Stimulated activated CD4-positive, alpha-beta T cell treated with anti-CD3 and anti-CD28 coated beads, Interleukin-4, amount 100 ng/mL, for 24 hours (primary cell): ENCODE data around the gene IL6.
"Not testable (repeated sequence)": the region's sequence is repeated elsewhere in the genome, so short reads cannot be mapped to it uniquely, and the experiment has no call there.

ENCODE experiments used
- DNase-seq: peaks from one replicate; pipeline ENCODE4 v3.0.0-alpha.2; 2020

Gene IL6

DNA sequence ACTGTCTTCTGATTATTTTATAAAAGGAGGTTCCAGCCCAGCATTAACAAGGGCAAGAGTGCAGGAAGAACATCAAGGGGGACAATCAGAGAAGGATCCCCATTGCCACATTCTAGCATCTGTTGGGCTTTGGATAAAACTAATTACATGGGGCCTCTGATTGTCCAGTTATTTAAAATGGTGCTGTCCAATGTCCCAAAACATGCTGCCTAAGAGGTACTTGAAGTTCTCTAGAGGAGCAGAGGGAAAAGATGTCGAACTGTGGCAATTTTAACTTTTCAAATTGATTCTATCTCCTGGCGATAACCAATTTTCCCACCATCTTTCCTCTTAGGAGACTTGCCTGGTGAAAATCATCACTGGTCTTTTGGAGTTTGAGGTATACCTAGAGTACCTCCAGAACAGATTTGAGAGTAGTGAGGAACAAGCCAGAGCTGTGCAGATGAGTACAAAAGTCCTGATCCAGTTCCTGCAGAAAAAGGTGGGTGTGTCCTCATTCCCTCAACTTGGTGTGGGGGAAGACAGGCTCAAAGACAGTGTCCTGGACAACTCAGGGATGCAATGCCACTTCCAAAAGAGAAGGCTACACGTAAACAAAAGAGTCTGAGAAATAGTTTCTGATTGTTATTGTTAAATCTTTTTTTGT is 2.3 kb downstream of the IL6 start:
- DNase-seq = no peak

DNA sequence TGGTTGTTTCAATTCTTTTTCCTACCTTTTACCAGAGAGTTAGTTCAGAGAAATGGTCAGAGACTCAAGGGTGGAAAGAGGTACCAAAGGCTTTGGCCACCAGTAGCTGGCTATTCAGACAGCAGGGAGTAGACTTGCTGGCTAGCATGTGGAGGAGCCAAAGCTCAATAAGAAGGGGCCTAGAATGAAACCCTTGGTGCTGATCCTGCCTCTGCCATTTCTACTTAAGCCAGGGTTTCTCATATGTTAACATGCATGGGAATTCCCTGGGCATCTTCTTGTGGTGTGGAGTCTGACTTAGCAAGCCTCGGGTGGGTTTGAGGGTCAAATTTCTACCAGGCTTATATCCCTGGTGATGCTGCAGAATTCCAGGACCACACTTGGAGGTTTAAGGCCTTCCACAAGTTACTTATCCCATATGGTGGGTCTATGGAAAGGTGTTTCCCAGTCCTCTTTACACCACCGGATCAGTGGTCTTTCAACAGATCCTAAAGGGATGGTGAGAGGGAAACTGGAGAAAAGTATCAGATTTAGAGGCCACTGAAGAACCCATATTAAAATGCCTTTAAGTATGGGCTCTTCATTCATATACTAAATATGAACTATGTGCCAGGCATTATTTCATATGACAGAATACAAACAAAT is 3.2 kb downstream of the IL6 start:
- DNase-seq = no peak

DNA sequence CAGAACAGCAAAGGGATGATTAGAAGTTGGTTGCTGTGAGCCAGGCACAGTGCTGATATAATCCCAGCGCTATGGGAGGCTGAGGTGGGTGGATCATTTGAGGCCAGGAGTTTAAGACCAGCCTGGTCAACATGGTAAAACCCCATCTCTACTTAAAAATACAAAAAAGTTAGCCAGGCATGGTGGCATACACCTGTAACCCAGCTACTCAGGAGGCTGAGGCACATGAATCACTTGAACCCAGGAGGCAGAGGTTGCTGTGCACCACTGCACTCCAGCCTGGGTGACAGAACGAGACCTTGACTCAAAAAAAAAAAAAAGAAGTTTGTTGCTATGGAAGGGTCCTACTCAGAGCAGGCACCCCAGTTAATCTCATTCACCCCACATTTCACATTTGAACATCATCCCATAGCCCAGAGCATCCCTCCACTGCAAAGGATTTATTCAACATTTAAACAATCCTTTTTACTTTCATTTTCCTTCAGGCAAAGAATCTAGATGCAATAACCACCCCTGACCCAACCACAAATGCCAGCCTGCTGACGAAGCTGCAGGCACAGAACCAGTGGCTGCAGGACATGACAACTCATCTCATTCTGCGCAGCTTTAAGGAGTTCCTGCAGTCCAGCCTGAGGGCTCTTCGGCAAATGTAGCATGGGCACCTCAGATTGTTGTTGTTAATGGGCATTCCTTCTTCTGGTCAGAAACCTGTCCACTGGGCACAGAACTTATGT is 4.1 kb downstream of the IL6 start:
- no peak for DNase-seq

DNA sequence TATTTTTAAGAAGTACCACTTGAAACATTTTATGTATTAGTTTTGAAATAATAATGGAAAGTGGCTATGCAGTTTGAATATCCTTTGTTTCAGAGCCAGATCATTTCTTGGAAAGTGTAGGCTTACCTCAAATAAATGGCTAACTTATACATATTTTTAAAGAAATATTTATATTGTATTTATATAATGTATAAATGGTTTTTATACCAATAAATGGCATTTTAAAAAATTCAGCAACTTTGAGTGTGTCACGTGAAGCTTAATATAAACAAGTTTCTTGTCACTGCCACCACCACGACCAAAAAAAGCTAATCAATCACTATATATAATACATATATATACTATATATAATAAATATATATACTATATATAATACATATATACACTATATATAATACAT is 4.8 kb downstream of the IL6 start:
- DNase-seq = no peak

DNA sequence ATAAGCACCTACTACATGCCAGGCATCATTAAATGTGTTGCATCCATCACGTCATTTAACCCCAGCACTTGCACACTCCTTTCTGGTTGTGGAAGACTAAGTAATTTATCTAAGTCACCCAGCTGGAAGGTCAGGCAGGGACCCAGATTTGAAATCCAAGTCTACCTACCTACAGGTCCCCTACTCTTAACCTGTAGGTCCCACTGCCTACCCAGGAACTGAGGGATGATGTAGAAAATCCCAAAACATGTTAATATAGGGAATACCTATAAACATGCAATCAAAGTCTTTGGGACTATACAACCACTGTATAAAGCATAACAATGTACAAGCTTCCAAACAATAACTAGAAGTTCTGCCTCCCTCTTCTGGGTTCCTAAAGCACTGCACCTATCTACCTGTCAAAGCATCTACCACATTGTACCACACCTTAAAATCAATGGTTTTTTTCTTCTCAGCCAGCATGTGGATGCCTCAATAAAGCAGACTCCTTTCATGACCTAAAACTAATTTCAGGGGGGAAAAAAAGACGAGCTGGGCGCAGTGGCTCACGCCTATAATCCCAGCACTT is 5.6 kb downstream of the IL6 start:
- no peak for DNase-seq

DNA sequence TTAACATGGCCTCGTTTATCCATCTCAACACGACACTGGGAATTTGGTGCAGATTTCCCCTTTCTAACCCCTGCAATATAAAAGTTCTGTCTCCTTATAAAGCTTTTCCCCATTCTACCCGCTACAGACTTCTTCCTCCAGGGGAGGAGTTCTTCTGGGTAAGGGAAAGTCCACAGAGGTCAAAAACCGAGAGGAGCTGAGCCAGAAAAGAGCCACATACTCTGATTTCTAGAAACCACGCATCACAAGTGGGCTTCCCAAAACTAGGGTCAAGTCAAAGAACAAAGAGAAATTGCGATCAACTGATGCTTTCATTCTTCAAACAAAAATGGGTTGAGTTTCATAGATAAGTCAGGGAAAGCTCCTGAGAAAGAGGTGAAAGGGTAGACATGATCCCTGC is 6.8 kb downstream of the IL6 start:
- no peak for DNase-seq

DNA sequence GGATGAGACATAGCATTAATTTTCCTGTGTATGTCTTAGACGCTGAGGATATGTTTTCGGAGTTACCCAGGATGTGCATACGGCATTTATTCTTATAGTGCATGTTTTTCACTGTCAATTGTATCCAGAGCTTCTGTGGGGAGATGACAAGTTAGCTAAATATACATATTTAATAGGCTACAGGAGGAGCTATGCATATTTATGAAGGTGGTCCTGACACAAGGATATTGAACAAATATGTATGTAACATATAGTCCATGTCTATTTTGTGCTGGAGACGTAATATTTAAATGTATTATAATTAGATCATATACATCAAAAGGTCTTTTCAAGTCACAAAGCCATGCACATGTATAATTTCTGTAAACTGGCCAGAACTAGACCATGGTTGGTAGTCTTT is 16.0 kb downstream of the IL6 start:
- DNase-seq = no peak

DNA sequence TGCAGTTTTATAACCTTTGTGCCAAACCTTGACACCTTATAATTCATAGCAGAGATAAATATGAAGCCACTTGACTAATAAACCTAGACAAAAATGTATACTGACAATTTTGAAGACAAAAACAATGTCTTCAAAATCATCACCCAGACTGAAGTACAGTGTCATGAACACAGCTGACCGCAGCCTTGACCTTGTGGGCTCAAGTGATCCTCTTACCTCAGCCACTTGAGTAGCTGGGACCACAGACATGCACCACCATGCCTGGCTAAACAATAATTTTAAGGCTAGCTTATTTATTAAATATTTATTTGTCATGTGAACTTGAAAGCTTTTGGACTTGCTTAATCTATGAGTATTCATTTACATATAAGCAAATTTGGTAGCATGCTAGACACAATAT is 24.3 kb downstream of the IL6 start:
- no peak for DNase-seq

DNA sequence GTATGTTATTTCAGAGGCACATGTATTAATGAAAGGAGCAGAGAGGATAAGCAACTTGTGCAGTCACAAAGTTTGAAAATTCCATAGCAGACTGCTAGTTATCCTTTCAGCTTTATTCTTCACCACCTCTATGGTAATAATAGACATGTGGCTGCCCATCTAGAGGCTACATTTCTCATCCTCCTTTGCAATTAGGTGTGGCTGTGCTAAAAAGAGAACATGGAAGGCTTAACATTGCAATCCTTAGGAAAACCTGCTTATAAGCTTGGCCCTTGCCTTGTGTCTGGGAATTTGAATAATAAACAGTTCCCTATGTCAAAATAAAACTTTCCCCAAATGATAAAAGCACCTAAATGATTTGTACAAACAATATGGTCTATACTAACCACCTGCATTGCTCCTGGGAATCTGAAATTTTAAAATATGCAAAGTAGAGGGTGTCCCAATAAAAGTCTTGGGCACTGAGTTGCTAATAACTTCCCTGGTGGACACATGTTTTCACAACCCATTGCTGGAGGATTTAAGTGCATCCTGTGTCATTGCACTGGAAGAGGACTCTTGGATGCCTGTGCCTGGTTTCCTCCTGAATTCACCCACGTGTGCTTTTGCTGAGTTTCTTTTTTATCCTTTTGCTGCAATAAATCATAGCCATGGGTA is 30.5 kb downstream of the IL6 start:
- DNase-seq = no peak

DNA sequence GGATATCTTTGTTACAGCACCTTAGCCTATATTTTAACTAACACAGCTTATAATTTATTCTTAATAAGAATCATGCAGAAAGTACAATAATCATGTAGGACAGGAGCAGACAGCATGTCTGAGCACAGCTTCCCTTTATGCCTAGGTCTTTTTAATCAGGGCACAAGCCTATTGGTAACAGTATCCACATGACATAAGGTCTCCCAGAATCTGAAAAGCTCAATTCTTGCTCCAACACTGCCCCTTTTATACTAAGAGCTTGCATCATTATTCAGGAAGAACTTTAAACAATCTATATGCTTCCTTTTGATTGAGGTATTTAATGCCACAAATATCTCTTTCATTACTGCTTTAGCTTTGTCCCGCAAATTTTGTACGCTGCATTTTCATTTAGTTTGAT is 31.6 kb downstream of the IL6 start:
- no peak for DNase-seq

DNA sequence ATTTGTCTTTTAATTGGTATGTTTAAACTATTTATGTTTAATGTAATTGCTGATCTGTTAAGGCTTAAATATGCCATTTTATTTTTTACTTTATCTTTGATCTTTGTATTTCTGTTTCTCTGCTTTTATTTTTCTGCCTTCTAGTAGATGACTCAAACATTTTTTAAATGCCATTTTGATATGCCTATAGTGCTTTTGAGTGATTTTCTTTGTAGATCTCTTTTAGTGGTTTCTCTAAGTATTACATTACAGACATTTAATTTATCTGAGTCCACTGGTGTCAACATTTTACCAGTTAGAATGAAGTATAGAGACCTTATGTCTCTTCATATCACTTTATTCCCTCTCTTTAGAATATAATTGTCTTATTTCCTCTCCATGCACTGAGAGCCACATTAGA is 32.7 kb downstream of the IL6 start:
- no peak for DNase-seq

DNA sequence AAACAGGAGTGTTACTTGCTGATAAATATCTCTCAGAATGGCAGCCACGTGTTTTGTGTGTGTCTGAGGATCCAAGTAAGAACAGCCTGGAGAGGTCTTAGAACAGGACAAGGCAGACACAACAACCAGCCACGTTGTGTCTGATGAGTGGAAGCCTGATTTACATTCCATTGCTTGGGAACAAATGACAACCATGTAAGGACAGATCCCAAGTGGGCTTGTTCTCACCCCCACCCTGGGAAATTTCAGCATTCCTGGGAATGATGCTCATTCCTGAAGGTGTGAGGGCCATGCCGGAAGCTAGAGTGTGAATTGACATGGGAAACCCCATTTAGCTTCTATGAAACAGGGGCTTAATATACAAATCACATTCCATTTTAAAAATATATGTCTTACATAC is 35.9 kb downstream of the IL6 start:
- DNase-seq = no peak

DNA sequence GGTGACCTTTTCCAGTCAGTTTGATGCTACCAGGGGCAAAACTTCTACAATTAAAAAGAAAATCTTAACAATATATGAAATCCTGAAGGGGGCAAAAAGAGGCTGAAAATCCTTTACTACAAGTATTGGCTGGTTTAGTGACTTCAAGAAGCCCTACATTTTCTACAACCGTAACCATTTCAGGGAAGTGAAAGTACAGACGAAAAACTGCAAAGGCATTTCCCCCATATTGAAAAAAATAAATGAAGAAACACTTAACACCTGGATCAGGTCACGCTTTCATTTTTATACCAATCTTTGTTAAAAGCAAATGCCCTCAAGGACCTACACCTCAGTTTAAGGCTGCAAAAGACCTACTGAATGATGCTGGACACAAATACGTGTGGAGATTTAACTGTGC is 38.6 kb downstream of the IL6 start:
- DNase-seq = no peak

DNA sequence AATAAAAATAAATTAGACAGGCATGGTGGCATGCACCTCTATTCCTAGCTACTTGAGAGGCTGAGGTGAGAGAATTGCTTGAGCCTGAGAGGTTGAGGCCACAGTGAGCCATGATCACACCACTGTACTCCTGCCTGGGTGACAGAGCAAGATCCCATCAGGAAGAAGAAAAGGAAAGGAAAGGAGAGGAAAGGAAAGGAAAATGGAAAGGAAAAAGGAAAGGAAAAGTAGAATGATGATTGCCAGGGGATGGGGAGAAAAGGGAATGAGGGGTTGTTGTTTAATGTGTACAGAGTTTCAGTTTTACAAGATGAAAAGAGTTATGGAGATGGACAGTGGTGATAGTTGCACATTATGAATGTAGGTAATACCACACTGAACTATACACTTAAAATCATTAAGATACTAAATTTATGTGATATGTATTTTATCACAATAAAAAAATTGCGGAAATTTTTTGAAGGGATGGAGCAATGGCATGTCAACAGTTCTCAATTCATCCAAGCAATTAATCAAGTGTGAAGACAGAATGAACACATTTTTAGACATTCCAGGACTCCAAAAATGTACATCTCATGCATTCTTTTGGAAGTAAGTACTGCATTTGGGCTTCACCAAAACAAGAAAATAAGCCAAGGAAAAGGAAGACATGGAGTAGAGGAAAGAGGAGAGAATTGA is 44.3 kb downstream of the IL6 start:
- no peak for DNase-seq

DNA sequence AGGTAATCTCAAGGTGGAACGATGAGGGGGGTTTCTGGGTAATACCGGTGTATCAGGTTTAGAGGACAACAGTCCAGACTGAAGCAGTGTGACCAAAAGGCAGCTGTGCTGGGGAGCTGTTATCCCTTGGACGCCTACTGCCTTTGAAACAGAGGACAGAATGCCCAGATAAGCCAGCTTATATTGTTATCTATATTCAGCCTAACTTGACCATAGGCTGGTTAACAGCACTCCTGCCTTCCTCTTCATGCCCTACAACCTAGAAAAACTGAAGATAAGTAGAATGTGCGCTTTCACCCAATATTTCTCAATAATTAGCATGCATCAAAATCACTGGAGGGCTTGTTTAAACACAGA is 44.9 kb downstream of the IL6 start:
- no peak for DNase-seq

DNA sequence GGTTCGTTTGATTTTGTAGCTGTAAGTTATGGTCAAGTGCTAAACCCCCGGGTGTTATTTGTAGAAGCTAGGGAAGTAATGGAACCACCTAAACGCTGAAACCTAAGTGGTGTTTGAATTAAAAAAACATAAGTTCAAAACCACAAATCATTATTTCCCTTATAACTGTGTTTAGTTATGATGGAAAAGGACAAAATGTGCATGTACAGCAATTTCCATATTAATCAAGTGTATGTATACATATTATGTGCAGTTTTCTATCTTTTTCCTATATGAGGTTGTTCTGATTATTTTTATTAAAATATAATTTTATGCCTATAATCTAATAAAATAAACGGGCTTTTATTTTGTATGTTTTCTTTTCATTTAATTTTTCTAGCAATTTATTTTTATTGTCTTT is 45.9 kb downstream of the IL6 start:
- DNase-seq = no peak

DNA sequence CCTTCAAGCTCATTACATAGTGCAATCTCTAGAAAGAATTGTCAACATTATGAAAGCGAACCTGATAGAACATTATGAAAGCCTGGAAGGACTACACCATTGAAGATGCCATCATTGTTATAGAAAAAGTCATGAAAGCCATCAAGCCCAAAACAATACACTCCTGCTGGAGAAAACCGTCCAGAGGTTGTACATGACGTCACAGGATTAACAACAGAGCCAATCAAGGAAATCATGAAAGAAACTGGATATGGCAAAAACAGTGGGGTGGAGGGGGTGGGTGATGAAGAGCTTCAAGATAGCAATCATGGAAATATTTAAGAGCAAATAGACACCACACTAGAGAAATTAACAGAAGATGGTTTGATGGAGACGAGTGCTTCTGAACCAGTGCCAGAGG is 50.0 kb downstream of the IL6 start:
- no peak for DNase-seq

DNA sequence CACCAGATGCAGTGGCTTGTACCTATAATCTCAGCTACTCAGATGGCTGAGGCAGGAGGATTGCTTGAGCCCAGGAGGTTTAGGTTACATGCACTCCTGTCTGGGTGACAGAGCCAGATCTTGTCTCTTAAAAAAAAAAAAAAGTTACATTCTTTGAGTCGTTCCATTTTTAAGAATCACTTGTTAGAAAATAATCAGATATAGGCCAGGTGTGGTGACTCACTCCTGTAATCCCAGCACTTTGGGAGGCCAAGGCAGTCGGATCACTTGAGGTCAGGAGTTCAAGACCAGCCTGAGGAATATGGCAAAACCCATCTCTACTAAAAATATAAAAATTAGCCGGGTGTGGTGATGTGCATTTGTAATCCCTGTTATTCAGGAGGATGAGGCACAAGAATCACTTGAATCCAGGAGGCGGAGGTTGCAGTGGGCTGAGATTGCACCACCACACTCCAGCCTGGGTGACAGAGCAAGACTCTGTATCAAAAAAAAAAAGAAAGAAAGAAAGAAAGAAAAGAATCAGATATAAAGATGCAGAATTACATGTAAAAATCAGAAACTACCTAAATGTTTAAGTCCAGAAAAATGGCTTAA is 52.8 kb downstream of the IL6 start:
- DNase-seq = not testable (repeated sequence)

DNA sequence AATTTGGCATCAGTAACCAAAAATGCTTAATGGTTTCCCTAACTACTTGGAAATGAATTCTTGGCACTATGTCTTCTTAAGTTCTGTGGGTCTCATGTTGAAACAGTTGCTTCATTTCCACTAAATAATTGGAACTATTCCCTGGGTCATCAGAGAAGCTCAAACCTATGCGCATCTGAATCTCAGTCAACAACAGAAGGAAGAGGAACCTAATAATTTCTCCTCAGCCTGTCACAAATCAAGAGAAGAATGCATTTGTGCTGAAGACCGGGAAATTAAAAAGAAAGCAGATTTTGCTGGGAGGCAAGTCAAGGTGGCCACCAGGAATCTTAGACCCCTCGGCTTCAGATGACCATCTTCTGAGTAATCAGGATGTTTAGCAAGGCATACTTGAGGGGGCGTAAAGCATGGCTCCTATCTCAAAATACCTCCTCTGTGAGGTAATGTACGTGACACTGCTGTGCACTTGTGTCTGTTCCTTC is 54.3 kb downstream of the IL6 start:
- DNase-seq = no peak
